Endothelial cell of umbilical vein (primary cell): Measurements from ENCODE around the gene HEATR5B. TPM values are rescaled to one million over a fixed set of nuclear protein-coding genes. Genes with fewer than 3 reads are reported as not detected.
"Not testable (repeated sequence)": the region's sequence is repeated elsewhere in the genome, so short reads cannot be mapped to it uniquely, and the experiment has no call there.

Experiments used
- BruUV-seq: library from RNA; stranded (reverse); fragments of 400-500 nt; replicated peaks from 2 replicates; lab custom pipeline; 2021; lab: Mats Ljungman, UMichigan
- CTCF ChIA-PET: fragments of 300-600, 350-600 bp; sonication (Branson Sonifier 250); formaldehyde crosslinking; loops from one replicate; lab custom pipeline; 2021; ENCODE audit warnings: antibody characterized with exemption, inconsistent platforms; lab: Charles Lee
- POLR2A ChIA-PET: fragments of 300-600, 350-600 bp; sonication (Branson Sonifier 250); formaldehyde crosslinking; loops from one replicate; lab custom pipeline; 2021; ENCODE audit warnings: antibody characterized with exemption, inconsistent platforms; lab: Charles Lee
- DNase-seq: peaks from one replicate; pipeline ENCODE4 v3.0.0-alpha.2; 2011; ENCODE audit warnings: low read depth, low spot score
- FAIRE-seq: peaks from 2 replicates; lab custom pipeline; 2011; peaks lifted over from hg19 to GRCh38; lab: Jason Lieb, UNC
- H2AFZ ChIP-seq: 2 replicates; pipeline ENCODE4 v1.6.0; 2012; ENCODE audit warnings: low read depth, low read length, control low read depth, inconsistent platforms
- H3K27ac ChIP-seq: 2 replicates; pipeline ENCODE4 v1.5.1; 2011; ENCODE audit warnings: low read depth, mild to moderate bottlenecking, control low read depth, low read length, moderate library complexity; ENCODE audit not compliant: insufficient read depth
- H3K27me3 ChIP-seq, 2 experiments: 2 replicates each; pipeline versions ENCODE4 v1.6.0 to v1.6.1; 2011; ENCODE audit warnings: low read length in 2 of 2, mixed read lengths in 1 of 2; ENCODE audit not compliant: control insufficient read depth in 2 of 2, insufficient read depth in 2 of 2
- H3K36me3 ChIP-seq, 2 experiments: 2 replicates in 1 of 2; 3 replicates in 1 of 2; pipeline ENCODE4 v1.5.1; 2011; ENCODE audit warnings: low read length in 2 of 2, mild to moderate bottlenecking in 1 of 2, moderate library complexity in 1 of 2; ENCODE audit not compliant: control insufficient read depth in 2 of 2, insufficient read depth in 2 of 2; ENCODE audit errors: extremely low read depth in 1 of 2
- H3K4me1 ChIP-seq: 3 replicates; pipeline ENCODE4 v1.5.1; 2011; ENCODE audit warnings: mild to moderate bottlenecking, low read length; ENCODE audit not compliant: control insufficient read depth, insufficient read depth; ENCODE audit errors: extremely low read depth
- H3K4me2 ChIP-seq: 2 replicates; pipeline ENCODE4 v1.6.1; 2011; ENCODE audit warnings: low read length, control low read depth, mixed read lengths; ENCODE audit not compliant: insufficient read depth
- H3K4me3 ChIP-seq, 3 experiments: fragments of 200-600 bp in 1 of 3; sonication (generic), shearing (Covaris generic) in 1 of 3; replicated peaks in 1 of 3; 2 replicates each; pipeline ENCODE4 v1.5.1; 2011 to 2016; ENCODE audit warnings: control low read depth in 3 of 3, low read length in 3 of 3, mild to moderate bottlenecking in 2 of 3, inconsistent platforms in 1 of 3, low read depth in 1 of 3, moderate library complexity in 1 of 3; ENCODE audit not compliant: insufficient read depth in 1 of 3
- H3K79me2 ChIP-seq: 2 replicates; pipeline ENCODE4 v1.6.0; 2012; ENCODE audit warnings: low read length, inconsistent platforms; ENCODE audit not compliant: control insufficient read depth, insufficient read depth
- H3K9ac ChIP-seq: replicated peaks from 2 replicates; pipeline ENCODE3; 2011; ENCODE audit warnings: low read length, control low read depth; ENCODE audit not compliant: insufficient read depth; ENCODE audit errors: extremely low read depth
- H3K9me1 ChIP-seq: replicated peaks from 3 replicates; pipeline ENCODE4 v1.6.0; 2011; ENCODE audit warnings: mild to moderate bottlenecking, low read length; ENCODE audit not compliant: control insufficient read depth, insufficient read depth; ENCODE audit errors: extremely low read depth
- H3K9me3 ChIP-seq: replicated peaks from 2 replicates; pipeline ENCODE4 v1.5.1; 2012; ENCODE audit warnings: low read length, inconsistent platforms; ENCODE audit not compliant: control insufficient read depth, insufficient read depth
- H4K20me1 ChIP-seq: replicated peaks from 2 replicates; pipeline ENCODE3; 2011; ENCODE audit warnings: mild to moderate bottlenecking, low read length; ENCODE audit not compliant: control insufficient read depth, insufficient read depth; ENCODE audit errors: extremely low read depth
- EZH2 ChIP-seq: IDR thresholded peaks from 2 replicates; pipeline ENCODE4 v1.6.1; 2012; ENCODE audit warnings: borderline replicate concordance, low read depth, mild to moderate bottlenecking, moderate library complexity, low read length, inconsistent platforms; ENCODE audit not compliant: severe bottlenecking
- FOS ChIP-seq: IDR thresholded peaks from 2 replicates; pipeline ENCODE4 v1.6.1; 2011; ENCODE audit warnings: mild to moderate bottlenecking, low read length, moderate library complexity, borderline replicate concordance; ENCODE audit not compliant: insufficient read depth
- GATA2 ChIP-seq: IDR thresholded peaks from 2 replicates; pipeline ENCODE4 v1.7.0; 2011; ENCODE audit warnings: low read depth, mild to moderate bottlenecking, moderate library complexity, mixed read lengths, low read length; ENCODE audit not compliant: insufficient read length, insufficient read depth
- JUN ChIP-seq: IDR thresholded peaks from 2 replicates; pipeline ENCODE4 v1.6.1; 2011; ENCODE audit warnings: borderline replicate concordance, low read depth; ENCODE audit not compliant: insufficient read length, insufficient read depth
- MYC ChIP-seq: IDR thresholded peaks from one replicate; pipeline ENCODE4 v1.6.1; 2011; ENCODE audit warnings: mild to moderate bottlenecking, low read depth, low read length
- POLR2A ChIP-seq: IDR thresholded peaks from 2 replicates; pipeline ENCODE4 v1.6.1; 2012; ENCODE audit warnings: low read depth, mild to moderate bottlenecking, control low read depth, low read length
- POLR2AphosphoS5 ChIP-seq: IDR thresholded peaks from 2 replicates; pipeline ENCODE4 v1.6.1; 2012; ENCODE audit warnings: low read depth, mild to moderate bottlenecking, control low read depth, low read length, moderate library complexity; ENCODE audit not compliant: insufficient read depth
- dilution Hi-C: fragments of 300-500 bp; cut with MboI; formaldehyde crosslinking; loops from one replicate; pipeline ENCODE4 v1.15.0; 2019; ENCODE audit warnings: low sequenced_read_pairs; ENCODE audit not compliant: extremely low pct_ligation_motif_present
- intact Hi-C: fragments of 100-400 bp; cut with micrococcal nuclease; formaldehyde crosslinking; loops from one replicate; pipeline ENCODE4 v1.10.0; 2022
- polyA plus RNA-seq, 4 experiments: library from polyadenylated mRNA; depleted of rRNA in 3 of 4; stranded (reverse) in 3 of 4; unstranded in 1 of 4; fragments of >200 nt; gene quantifications; 2 replicates each; pipeline versions ENCODE4 v1.2.1 to v1.2.3, GENCODE V29; 2011 to 2012; ENCODE audit warnings: missing spikeins in 1 of 4
- total RNA-seq: library from RNA; stranded (reverse); gene quantifications from 2 replicates; pipeline ENCODE4 v1.2.3, GENCODE V29; 2021
- TF ChIP-seq, protein P1 (sequence below), 2 donors: IDR thresholded peaks; 1 replicate in 1 of 2; 2 replicates in 1 of 2; pipeline ENCODE4 v1.5.1; 2011; ENCODE audit warnings: low read length in 2 of 2, mild to moderate bottlenecking in 2 of 2, moderate library complexity in 2 of 2, control low read depth in 1 of 2, inconsistent platforms in 1 of 2, low read depth in 1 of 2; ENCODE audit not compliant: insufficient read depth in 1 of 2; ENCODE audit errors: extremely low read depth in 1 of 2
- TF ChIP-seq, protein P2 (sequence below): IDR thresholded peaks from 2 replicates; pipeline ENCODE4 v1.6.1; 2011; ENCODE audit not compliant: insufficient read depth, insufficient read length

The HEATR5B gene
- total and polyA plus RNA-seq, 2 donors (not counting 3 experiments of a cell fraction or from before 2014, with no cell fraction given): 16.1 to 22.5 TPM

DNA sequence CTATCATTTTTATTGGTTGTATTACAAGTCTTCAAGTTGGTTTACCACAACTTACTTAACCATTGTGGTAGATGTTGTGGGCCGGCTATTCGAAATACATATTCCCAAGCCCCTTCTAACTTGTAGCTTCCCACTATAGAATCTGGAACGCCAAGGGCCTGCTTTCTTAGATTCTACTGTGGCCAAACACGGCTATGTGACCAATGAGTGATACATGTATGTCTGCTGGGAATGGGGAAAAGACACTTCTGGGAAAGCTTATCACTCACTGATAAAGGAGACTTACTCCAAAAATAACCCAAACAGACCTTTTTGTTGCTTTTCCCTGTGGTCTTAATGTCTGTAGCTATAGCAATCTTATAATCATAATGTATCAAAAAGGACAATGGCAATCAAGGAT, 142.3 kb downstream of the HEATR5B start:
- intact Hi-C loops (no loop called here), dilution Hi-C loops (no loop called here)
- no peak overlapping the region for H3K27ac ChIP-seq
- H3K79me2 ChIP-seq: peaks cover 9% of the 10 kb centered on the region
- ChIA-PET CTCF (interaction anchor here (0.9 to 2.4 kb wide), 4 partner anchors 9 to 84 kb away, joined by 3 to 7 read pairs (median 5); no protein-coding TSS in a partner anchor), POLR2A (no interaction called here)
- TF ChIP-seq, protein P1, sequence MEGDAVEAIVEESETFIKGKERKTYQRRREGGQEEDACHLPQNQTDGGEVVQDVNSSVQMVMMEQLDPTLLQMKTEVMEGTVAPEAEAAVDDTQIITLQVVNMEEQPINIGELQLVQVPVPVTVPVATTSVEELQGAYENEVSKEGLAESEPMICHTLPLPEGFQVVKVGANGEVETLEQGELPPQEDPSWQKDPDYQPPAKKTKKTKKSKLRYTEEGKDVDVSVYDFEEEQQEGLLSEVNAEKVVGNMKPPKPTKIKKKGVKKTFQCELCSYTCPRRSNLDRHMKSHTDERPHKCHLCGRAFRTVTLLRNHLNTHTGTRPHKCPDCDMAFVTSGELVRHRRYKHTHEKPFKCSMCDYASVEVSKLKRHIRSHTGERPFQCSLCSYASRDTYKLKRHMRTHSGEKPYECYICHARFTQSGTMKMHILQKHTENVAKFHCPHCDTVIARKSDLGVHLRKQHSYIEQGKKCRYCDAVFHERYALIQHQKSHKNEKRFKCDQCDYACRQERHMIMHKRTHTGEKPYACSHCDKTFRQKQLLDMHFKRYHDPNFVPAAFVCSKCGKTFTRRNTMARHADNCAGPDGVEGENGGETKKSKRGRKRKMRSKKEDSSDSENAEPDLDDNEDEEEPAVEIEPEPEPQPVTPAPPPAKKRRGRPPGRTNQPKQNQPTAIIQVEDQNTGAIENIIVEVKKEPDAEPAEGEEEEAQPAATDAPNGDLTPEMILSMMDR (IDR thresholded peaks at IDR 0.05; ENCODE audit: extremely low read depth in 1 of 2, insufficient read depth in 1 of 2, low read depth in 1 of 2, low read length in 2 of 2): no peak
- no peak for TF ChIP-seq EZH2
- TF ChIP-seq, protein P2, sequence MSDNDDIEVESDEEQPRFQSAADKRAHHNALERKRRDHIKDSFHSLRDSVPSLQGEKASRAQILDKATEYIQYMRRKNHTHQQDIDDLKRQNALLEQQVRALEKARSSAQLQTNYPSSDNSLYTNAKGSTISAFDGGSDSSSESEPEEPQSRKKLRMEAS: no peak
- TF ChIP-seq GATA2: no peak
- TF ChIP-seq POLR2AphosphoS5: no peak
- TF ChIP-seq POLR2A: no peak
- no peak for TF ChIP-seq FOS
- TF ChIP-seq MYC: no peak
- TF ChIP-seq JUN: no peak
- BruUV-seq: no TSS peak
- H3K27me3 ChIP-seq: no peaks in the 10 kb centered on the region
- no peaks in the 10 kb centered on the region for H4K20me1 ChIP-seq
- no peaks in the 10 kb centered on the region for H3K36me3 ChIP-seq
- no peak overlapping the region for H2AFZ ChIP-seq
- H3K9me3 ChIP-seq: no peaks in the 10 kb centered on the region
- H3K9me1 ChIP-seq: no peaks in the 10 kb centered on the region
- no peaks in the 10 kb centered on the region for H3K4me1 ChIP-seq
- FAIRE-seq (no peak), DNase-seq (no peak)
- H3K4me2 ChIP-seq: no peak overlapping the region
- H3K4me3 ChIP-seq: no peak overlapping the region
- no peak overlapping the region for H3K9ac ChIP-seq

DNA sequence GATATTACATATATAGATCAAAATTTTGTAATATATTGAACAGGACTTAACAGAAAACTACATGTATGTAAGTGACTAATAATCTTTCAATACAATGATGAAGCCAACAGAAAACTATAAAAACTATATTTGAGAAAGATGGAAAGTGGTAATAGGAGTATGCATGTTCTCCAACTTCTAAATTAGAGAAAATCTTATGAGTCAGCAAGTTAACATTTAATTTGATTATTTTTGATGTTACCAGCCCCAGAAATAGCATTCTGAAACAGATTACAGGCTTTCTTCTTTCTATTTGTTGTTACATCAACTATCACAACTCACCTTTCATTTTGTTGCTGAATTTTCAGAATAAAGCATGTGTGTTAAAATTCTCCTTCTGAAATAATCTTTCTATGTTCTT, 147.6 kb downstream of the HEATR5B start:
- H3K79me2 ChIP-seq, dilution Hi-C loops, H3K9me1 ChIP-seq, H3K27me3 ChIP-seq, BruUV-seq, H3K36me3 ChIP-seq, intact Hi-C loops, H3K9me3 ChIP-seq, H3K4me1 ChIP-seq, H4K20me1 ChIP-seq, H3K9ac ChIP-seq, H3K27ac ChIP-seq, POLR2A ChIA-PET, FAIRE-seq, H3K4me2 ChIP-seq, H2AFZ ChIP-seq, DNase-seq, H3K4me3 ChIP-seq: not testable (repeated sequence)
- CTCF ChIA-PET: interaction anchor here (1.1 to 1.4 kb wide), 2 partner anchors 9 to 88 kb away, joined by 3 to 4 read pairs; no protein-coding TSS in a partner anchor

DNA sequence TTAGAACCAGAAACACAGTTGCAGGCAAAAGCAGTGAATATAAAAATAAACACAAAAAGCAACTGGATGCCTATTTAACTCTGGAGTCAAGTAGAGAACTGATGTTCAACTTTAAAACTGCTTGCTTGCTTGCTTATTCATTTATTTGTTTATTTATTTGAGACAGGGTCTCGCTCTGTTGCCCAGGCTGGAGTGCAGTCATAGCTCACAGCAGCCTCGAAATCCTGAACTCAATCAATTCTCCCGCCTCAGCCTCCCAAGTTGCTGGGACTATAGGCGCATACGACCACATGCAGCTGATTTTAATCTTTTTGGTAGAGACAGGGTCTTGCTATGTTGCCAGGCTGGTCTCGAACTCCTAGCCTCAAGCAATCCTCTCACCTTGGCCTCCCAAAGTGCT, 152.5 kb downstream of the HEATR5B start:
- CTCF ChIA-PET, H3K9ac ChIP-seq, H3K79me2 ChIP-seq, H3K36me3 ChIP-seq, H3K4me3 ChIP-seq, H3K9me3 ChIP-seq, BruUV-seq, H2AFZ ChIP-seq, dilution Hi-C loops, H3K27me3 ChIP-seq, H4K20me1 ChIP-seq, DNase-seq, FAIRE-seq, H3K4me2 ChIP-seq, H3K9me1 ChIP-seq: not testable (repeated sequence)
- POLR2A ChIA-PET: interaction anchor here (0.6 kb wide), 1 partner anchor 21 kb away, joined by 4 read pairs; no protein-coding TSS in a partner anchor
- peak overlapping the region; percentile 76 for H3K27ac ChIP-seq
- intact Hi-C loops: loop anchor here (1.0 to 2.0 kb wide), 2 partner anchors 20 to 35 kb away; partner anchors contain the start of gene STRN
- H3K4me1 ChIP-seq: peaks cover 13% of the 10 kb centered on the region
